Neural cell (in vitro differentiated cells): Measurements from ENCODE around the gene MYBPHL. TPM values are rescaled to one million over a fixed set of nuclear protein-coding genes. Genes with fewer than 3 reads are reported as not detected.

Experiments used
- H2AFZ ChIP-seq: fragments of 200-600, 300-800 bp; sonication (generic), shearing (Covaris generic); 2 replicates; pipeline ENCODE4 v1.6.0; 2014; ENCODE audit warnings: low read depth, mild to moderate bottlenecking, antibody characterized with exemption, low read length, moderate library complexity
- H3F3A ChIP-seq: fragments of 200-600 bp; shearing (Covaris generic); 2 replicates; pipeline ENCODE4 v1.6.1; 2016; ENCODE audit warnings: mild to moderate bottlenecking, moderate library complexity, mixed read lengths, antibody characterized with exemption, low read length; ENCODE audit not compliant: insufficient read depth, poor library complexity, severe bottlenecking
- H3K27ac ChIP-seq: fragments of 200-600, 300-800 bp; sonication (generic), shearing (Covaris generic); 2 replicates; pipeline ENCODE4 v1.5.1; 2014; ENCODE audit warnings: mild to moderate bottlenecking, low read length, moderate library complexity
- H3K27me3 ChIP-seq: fragments of 300-800, 200-600 bp; sonication (generic), shearing (Covaris generic); 2 replicates; pipeline ENCODE4 v1.6.0; 2014; ENCODE audit warnings: mild to moderate bottlenecking, low read depth, low read length, moderate library complexity; ENCODE audit not compliant: insufficient read depth
- H3K36me3 ChIP-seq: fragments of 300-800, 200-600 bp; sonication (generic), shearing (Covaris generic); 2 replicates; pipeline ENCODE4 v1.5.1; 2014; ENCODE audit warnings: mild to moderate bottlenecking, antibody characterized with exemption, low read length, moderate library complexity; ENCODE audit not compliant: insufficient read depth
- H3K4me2 ChIP-seq: fragments of 300-800, 200-600 bp; sonication (generic), shearing (Covaris generic); 2 replicates; pipeline ENCODE4 v1.6.0; 2014; ENCODE audit warnings: mild to moderate bottlenecking, low read length
- H3K4me3 ChIP-seq: fragments of 300-800, 200-600 bp; sonication (generic), shearing (Covaris generic); 2 replicates; pipeline ENCODE4 v1.5.1; 2014; ENCODE audit warnings: mild to moderate bottlenecking, low read length, moderate library complexity
- H3K79me2 ChIP-seq: fragments of 200-600 bp; shearing (Covaris generic); replicated peaks from 2 replicates; pipeline ENCODE4 v1.6.0; 2014; ENCODE audit warnings: mild to moderate bottlenecking, low read length, moderate library complexity; ENCODE audit not compliant: insufficient read depth
- H3K9ac ChIP-seq: fragments of 300-800, 200-600 bp; sonication (generic), shearing (Covaris generic); 2 replicates; pipeline ENCODE4 v1.6.1; 2016; ENCODE audit warnings: mild to moderate bottlenecking, low read length, mixed read lengths
- H3K9me2 ChIP-seq: fragments of 200-600 bp; shearing (Covaris generic); 2 replicates; pipeline ENCODE4 v1.6.1; 2016; ENCODE audit warnings: mild to moderate bottlenecking, low read length, mixed read lengths; ENCODE audit not compliant: insufficient read depth
- H3K9me3 ChIP-seq: fragments of 200-600, 300-800 bp; sonication (generic), shearing (Covaris generic); 2 replicates; pipeline ENCODE4 v1.6.1; 2016; ENCODE audit warnings: mild to moderate bottlenecking, mixed run types, low read length, moderate library complexity, mixed read lengths
- H4K20me1 ChIP-seq: fragments of 200-600 bp; shearing (Covaris generic); 2 replicates; pipeline ENCODE4 v1.6.1; 2016; ENCODE audit warnings: mild to moderate bottlenecking, mixed run types; ENCODE audit not compliant: insufficient read depth
- CTCF ChIP-seq: fragments of 450-650 bp; IDR thresholded peaks from 2 replicates; pipeline ENCODE4 v1.5.1; 2014; ENCODE audit warnings: antibody characterized with exemption, mild to moderate bottlenecking, moderate library complexity; ENCODE audit not compliant: poor library complexity, severe bottlenecking
- EP300 ChIP-seq: fragments of 450-650 bp; conservative IDR thresholded peaks from 2 replicates; pipeline ENCODE4 v1.6.1; 2014; ENCODE audit warnings: antibody characterized with exemption, mild to moderate bottlenecking, moderate library complexity; ENCODE audit not compliant: poor library complexity, severe bottlenecking
- MXI1 ChIP-seq: fragments of 450-650 bp; conservative IDR thresholded peaks from 2 replicates; pipeline ENCODE4 v1.6.1; 2014; ENCODE audit warnings: antibody characterized with exemption, mild to moderate bottlenecking; ENCODE audit not compliant: poor library complexity, severe bottlenecking
- POLR2AphosphoS5 ChIP-seq: IDR thresholded peaks from 2 replicates; pipeline ENCODE4 v1.6.1; 2012
- RAD21 ChIP-seq: fragments of 450-650 bp; conservative IDR thresholded peaks from 2 replicates; pipeline ENCODE4 v1.6.1; 2014; ENCODE audit warnings: antibody characterized with exemption, mild to moderate bottlenecking, moderate library complexity
- REST ChIP-seq: IDR thresholded peaks from 2 replicates; pipeline ENCODE4 v1.6.1; 2012; ENCODE audit warnings: borderline replicate concordance
- SMC3 ChIP-seq: fragments of 450-650 bp; conservative IDR thresholded peaks from 2 replicates; pipeline ENCODE4 v1.6.1; 2014; ENCODE audit warnings: antibody characterized with exemption, mild to moderate bottlenecking, moderate library complexity; ENCODE audit not compliant: poor library complexity
- TAF1 ChIP-seq: IDR thresholded peaks from 2 replicates; pipeline ENCODE4 v1.6.1; 2012; ENCODE audit warnings: low read depth
- polyA plus RNA-seq: library from polyadenylated mRNA; depleted of rRNA; stranded (reverse); fragments of >200 nt; gene quantifications from 2 replicates; pipeline ENCODE4 v1.2.3, GENCODE V29; 2014

Gene MYBPHL
- polyA plus RNA-seq, 1 donor from 2014 or later, result 1.6 TPM

- H2AFZ ChIP-seq, result no peak overlapping the region
- TF ChIP-seq RAD21 (no peak), TAF1 (no peak), REST (no peak), EP300 (no peak), SMC3 (no peak)
- no peak overlapping the region for H3K9ac ChIP-seq
- H3K79me2 ChIP-seq, result no peaks in the 10 kb centered on the region
- H3F3A ChIP-seq, result no peaks in the 10 kb centered on the region
- no peak overlapping the region for H3K4me2 ChIP-seq
- H3K27ac ChIP-seq, result no peak overlapping the region
- H3K9me2 ChIP-seq, result no peaks in the 10 kb centered on the region
- no peaks in the 10 kb centered on the region for H3K36me3 ChIP-seq
- H4K20me1 ChIP-seq, result no peaks in the 10 kb centered on the region
- H3K27me3 ChIP-seq, result no peaks in the 10 kb centered on the region
- no peaks in the 10 kb centered on the region for H3K9me3 ChIP-seq
- no peak overlapping the region for H3K4me3 ChIP-seq
Observed at GRCh38 chr1:109243860-109244552, 62.8 kb downstream of the MYBPHL start.

- Histone ChIP-seq H2AFZ (no peak overlapping the region), H3K9ac (no peak overlapping the region), H3K79me2 (no peaks in the 10 kb centered on the region), H3K27ac (no peak overlapping the region), H3K9me2 (no peaks in the 10 kb centered on the region), H3K4me2 (no peak overlapping the region), H3K4me3 (no peak overlapping the region), H3K9me3 (no peaks in the 10 kb centered on the region), H3K36me3 (no peaks in the 10 kb centered on the region), H3F3A (no peaks in the 10 kb centered on the region), H3K27me3 (no peaks in the 10 kb centered on the region), H4K20me1 (no peaks in the 10 kb centered on the region)
- TF ChIP-seq CTCF (no peak), RAD21 (no peak), POLR2AphosphoS5 (no peak), MXI1 (no peak), REST (no peak)
Observed at GRCh38 chr1:109243221-109243620, 63.6 kb downstream of the MYBPHL start.
